ENCODE data around the gene SMTN.
"Not testable (repeated sequence)": the region's sequence is repeated elsewhere in the genome, so short reads cannot be mapped to it uniquely, and the experiment has no call there.

SMTN gene

DNA sequence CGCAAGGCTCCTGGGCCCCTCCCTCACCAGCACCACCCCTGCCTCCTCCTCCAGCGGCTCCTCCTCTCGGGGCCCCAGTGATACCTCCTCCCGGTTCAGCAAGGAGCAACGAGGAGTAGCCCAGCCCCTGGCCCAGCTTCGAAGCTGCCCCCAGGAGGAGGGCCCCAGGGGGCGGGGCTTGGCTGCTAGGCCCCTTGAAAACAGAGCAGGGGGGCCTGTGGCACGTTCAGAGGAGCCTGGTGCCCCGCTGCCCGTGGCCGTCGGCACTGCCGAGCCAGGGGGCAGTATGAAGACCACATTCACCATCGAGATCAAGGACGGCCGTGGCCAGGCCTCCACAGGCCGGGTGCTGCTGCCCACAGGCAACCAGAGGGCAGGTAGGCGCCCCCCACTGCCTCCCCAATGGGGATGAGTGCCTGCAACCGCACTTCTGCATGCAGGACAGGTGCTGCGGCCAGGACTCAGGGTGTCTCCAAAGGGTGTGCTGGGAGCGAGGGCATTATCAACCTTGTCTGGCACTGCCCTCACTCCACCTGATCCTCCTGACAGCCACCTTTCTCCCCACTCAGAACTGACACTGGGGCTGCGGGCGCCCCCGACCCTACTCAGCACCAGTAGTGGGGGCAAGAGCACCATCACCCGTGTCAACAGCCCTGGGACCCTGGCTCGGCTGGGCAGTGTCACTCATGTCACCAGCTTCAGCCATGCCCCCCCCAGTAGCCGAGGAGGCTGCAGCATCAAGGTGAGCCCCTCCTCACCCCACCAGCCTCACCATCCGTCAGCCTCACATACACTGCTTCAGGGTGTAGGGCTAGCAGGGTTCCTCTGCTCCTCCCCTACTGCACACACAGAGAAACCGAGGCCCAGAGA, 10.2 kb downstream of the SMTN start:
- DNase-seq: no peak

DNA sequence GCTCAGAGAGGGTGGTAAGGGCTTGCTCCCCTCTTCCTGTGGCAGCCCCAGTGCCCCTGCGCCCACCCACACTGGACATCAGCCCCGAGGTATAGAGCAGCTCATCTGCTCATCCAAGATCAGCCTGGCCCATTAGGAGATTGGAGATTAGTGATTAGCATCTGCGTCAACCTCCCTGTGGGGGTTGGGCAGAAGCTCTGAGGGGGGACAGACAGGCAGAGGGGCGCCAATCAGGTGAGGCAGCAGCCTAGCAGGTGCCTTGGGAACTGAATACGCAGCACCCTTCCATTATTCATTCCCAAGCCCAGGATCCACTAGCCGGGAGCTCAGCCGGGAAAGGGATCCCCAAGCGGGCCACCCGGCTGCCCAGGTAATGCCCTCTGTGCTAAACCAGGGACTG, 11.0 kb downstream of the SMTN start:
- DNase-seq: no peak

DNA sequence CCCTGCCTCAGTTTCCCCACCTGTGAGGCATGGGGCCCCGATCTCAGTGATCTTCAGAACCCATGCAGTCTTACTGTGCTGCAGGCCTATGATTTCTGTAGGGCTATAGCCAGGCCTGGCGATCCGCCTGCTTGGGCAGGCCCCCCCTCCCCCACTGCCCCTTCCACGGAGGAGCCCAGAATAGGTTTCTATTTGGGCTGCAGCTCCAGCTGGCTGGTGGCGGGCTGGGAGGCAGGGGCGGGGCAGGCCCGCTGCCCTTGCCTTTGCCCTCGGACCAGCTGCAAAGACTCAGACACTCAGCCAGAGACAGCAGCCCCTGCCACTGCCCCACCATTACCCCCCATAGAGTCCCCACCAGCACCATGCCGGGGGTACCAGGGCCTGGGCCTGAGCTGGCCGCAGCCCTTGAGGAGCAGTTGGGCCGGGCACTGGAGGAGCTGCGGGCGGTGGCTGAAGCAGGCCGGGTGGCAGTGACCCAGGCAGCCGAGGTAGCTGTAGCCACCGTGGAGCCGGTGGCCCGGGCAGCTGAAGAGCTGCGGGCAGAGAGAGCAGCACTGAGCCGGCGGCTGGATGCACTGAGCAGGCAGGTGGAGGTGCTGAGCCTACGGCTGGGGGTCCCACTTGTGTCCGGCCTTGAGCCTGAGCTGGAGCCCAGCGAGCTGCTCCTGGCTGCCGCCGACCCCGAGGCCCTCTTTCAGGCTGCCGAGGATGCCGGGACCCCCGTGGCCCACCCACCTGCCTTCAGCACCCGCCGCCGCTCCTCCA, 12.2 kb downstream of the SMTN start:
- no peak for DNase-seq

DNA sequence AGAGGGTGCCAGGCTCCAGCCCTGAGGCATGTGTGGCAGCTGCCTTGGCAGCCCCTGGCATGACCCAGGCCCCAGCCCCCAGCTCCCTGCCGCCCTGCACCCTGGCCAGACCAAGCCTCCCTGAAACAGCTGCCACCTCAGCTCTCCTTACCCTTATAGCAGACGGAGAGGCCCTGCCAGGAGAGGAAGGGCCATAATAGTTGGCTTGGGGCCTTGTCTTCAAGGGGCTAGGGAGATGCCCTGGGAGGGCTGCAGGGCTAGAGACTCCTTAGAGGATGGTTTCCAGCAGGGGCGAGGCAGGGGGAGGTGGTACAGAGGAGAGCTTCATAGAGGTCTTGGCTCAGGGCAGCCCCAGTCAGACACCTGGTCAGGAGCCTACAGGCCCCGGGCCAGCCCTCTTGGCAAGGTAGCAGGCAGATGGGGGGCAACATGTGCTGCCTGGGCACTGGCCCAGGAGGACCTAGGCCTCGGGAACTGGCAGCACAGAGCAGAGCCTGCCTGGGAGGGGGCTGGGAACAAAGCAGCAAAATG, 13.0 kb downstream of the SMTN start:
- no peak for DNase-seq

DNA sequence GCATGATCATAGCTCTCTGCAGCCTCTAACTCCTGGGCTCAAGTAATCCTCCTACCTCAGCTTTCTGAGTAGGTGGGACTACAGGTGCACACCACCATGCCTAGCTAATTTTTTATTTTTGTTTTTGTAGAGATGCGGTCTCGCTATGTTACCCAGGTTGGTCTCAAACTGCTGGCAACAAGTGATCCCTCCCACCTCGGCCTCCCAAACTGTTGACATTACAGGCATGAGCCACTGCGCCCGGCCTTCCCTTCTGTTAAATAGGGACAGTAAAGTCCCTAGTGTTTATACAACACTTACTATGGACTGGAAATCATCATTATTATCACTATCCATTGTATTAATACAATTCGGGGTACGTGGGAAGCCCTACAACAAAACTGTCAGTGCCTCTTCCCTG, 13.6 kb downstream of the SMTN start:
- no peak for DNase-seq

DNA sequence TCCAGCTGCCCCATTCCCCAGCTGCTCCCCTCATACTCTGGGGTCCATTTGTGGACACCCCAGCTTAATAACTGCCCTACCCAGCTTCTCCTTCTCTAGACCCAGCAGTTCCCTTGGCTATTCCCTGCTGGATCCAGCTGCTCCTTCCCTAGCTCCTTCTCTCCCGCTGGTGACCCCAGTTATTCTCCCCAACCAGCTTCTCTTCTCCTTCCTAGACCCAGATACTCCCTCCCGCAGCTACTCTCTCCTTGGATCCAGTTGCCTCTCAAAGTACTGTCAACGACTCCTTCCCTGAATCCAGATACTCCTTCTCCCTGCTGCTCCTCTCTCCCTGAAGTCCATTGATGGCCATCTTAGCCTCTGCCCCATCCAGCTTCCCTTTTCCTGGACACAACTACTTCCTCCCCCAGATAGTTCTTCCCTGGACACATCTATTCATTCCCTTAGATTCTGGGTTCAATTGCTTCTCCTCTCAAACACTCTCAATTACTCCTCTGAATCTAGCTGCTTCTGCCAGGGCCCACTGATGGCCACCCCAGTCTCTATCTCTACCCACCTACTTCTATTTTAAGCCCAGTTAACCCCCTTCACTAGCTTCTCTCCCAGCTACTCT, 14.6 kb downstream of the SMTN start:
- no peak for DNase-seq

DNA sequence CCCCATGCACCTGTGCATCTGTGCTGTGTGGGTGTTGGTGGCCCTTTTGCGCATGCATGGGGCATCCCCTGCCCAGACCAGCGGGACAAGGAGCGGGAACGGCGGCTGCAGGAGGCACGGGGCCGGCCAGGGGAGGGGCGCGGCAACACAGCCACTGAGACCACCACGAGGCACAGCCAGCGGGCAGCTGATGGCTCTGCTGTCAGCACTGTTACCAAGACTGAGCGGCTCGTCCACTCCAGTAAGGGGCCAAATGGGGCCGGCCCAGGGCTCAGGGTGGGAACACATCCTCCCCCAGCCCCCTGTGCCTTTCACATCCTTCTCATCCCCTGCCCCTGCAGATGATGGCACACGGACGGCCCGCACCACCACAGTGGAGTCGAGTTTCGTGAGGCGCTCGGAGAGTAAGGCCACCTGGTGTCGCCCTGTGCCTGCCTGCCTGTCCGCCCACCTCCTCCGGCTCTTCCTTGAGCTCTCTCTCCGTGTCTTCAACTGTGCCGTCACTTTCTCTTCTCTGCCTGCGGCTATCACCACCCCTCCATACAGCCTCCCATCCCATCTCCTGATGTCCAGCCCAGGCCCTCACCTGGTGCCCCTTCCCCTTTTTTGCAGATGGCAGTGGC, 15.7 kb downstream of the SMTN start:
- DNase-seq: no peak

DNA sequence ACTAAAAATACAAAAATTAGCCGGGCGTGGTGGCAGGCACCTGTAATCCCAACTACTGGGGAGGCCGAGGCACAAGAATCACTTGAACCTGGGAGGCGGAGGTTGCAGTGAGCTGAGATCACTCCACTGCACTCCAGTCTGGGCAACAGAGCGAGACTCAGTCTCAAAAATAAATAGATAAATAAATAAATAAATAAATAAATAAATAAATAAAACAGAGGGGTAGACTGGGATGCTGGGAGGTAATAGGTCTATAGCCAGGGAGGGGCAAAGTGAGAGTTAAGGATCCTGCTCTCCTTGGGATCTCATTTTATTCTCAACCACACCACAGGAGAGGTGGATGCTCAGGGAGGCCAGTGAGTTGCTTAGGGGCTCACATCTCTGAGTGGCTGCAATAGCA, 16.4 kb downstream of the SMTN start:
- not testable (repeated sequence) for DNase-seq

DNA sequence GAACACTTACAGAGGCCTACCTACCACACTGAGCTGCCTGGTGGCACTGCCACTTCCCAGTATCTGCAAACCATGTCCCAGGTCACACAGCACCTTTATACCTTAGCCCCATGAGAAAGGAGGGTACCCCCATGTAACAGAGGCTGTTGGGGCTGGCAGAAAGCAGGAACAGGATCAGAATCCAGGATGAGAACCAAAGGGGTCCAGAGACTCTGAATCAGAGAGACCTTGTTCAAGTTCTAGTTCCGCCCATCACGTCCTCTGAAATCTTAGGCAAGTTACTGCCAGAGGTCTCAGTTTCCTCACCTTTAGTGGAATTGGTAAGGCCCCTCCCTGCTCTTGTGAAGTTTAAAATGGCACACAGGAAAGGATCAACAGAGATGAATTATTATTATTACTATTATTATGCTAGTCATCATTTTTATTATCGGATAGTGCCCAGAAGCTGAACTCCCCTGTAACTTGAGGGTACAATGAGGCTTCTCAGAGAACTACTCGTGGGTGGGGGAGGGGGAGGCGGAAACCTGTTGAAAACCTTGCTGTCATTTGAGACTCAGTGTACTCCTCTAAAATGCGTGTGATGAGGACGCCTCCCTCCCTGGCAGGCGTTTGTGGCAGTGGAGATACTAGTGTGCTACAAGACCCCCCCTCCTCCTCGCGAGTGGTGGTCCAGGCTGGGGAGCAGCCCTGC, 17.0 kb downstream of the SMTN start:
- no peak for DNase-seq

DNA sequence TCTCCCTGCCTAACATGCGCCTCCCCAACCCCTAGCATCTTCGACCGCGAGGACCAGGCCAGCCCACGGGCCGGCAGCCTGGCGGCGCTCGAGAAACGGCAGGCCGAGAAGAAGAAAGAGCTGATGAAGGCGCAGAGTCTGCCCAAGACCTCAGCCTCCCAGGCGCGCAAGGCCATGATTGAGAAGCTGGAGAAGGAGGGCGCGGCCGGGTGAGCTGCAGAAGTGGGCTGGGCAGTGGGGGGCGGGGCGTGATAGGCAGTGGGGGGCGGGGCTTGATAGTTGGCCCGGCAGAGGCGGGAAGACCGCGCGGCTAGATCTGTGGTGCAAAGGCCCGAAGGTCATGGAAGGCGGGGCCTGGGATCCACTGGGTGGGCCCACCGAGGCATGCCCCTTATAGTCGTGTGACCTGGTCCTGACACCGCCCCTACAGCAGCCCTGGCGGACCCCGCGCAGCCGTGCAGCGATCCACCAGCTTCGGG, 17.6 kb downstream of the SMTN start:
- DNase-seq: no peak

DNA sequence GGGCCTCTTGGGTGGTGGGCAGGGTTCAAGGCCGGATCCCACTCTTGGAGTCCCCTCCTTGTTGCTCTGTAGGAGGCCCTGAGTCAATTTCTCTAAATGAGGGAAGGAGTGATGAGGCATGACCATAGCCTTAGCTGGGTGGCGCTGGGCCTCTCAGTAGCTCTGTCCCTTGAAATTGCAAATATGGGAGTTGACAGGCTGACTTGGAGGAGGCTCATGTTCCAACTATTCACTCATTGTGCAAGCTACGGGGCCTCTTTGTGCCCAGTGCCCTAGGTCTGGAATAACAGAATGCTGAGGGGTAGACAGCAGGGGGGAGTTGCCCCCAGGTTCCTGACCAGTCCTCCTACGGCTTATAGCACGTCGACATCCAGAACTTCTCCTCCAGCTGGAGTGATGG, 18.3 kb downstream of the SMTN start:
- DNase-seq: no peak

DNA sequence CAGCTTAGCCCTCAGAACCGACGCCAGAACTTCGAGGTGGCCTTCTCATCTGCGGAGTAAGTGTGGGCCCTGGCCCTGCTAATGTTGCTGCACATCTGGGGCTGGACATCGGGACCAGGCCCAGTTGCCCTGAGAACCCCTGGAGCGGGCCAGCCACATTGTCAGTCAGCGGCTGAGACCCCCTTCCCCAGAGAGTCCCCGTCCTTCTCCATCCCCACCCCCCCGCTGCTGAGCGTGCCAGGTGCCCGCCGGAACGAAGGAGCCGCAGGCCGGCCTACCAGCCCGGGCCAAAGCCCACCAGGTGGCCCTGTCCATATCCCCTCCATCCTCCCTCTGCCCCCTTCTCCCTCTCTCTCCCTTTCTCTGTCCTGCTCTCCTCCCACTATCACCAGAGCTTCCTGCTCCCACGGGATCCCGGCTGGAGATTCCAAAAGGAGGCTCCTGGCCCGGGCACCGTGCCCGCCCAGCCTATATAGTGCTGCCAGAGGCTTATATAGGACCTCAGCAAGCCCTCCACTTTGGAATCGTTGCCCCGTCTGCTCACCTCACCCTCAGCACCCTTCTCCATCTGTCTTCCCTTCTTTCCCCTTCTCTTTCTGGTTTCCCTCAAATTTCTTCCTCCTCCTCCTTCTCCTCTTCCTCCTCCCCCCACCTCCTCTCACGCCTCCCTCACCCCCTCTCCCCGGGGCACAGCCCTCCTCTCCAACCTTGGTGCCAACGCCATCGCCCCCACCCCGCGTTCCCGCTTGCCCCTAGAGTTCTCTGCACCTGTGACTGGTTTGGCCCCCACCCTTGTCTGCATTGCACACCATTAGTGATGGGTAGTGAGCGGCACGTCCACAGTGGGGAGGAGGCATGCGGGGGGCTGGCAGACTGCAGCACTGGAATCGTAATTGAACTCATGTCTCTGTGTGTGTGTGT, 19.0 kb downstream of the SMTN start:
- DNase-seq: no peak

DNA sequence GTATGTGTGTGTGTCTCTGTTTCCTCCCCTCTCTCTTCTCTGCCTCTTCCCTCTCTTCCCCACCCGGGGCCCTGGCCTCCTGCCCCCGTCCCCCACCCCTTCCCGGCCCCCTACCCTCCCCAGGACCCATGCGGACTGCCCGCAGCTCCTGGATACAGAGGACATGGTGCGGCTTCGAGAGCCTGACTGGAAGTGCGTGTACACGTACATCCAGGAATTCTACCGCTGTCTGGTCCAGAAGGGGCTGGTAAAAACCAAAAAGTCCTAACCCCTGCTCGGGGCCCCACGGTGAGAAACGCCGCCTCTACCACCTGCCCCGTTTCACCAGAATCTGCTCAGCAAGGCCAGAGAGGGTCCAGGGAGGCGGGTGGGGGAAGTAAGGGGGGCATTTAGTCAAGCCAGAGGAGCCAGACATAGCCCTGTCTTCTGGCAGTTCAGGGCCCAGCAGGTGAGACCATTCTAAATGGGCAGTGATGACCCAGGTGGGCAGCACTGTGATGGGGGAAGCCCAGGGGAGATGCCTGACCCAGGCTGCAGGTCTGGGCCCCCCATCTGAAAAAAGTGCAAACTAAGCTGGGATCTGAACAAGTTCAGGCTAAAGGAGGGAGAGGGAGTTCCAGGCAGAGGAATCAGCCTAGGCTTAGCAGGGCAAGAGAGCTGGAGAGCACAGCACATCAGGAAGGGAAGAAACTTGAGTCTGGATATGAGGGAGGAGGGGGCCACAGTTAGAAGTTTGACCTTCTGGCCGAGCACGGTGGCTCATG, 19.8 kb downstream of the SMTN start:
- no peak for DNase-seq

DNA sequence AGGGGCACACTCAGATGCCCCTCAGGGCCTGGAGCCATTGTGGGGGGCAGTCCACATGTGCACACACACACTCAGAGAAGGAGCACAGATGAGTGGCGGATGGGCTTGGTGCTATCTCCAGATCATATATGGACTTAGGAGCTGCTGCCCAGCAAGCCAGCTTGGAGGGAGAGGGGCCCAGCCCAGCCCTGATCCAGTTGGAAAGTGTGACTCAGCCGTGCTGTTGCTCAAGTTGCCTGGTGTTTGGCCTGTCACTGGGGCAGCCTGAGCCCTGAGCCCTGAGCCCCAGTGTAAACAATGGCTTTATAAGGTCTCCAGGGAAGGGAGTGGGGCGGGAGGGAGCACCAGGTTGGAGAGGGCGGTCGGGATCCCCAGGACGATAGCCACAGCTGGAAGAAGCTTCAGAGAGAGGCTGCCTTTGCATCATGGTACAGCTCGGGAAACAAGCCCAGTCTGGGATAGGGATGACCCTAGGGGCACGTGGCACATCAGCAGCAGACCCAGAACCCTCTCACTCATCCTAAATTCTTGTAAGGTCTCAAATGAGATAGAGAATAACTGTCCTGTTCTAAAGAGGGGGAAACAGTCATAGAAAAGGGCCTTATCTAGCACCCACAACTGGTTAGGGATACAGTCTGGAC, 21.4 kb downstream of the SMTN start:
- no peak for DNase-seq

DNA sequence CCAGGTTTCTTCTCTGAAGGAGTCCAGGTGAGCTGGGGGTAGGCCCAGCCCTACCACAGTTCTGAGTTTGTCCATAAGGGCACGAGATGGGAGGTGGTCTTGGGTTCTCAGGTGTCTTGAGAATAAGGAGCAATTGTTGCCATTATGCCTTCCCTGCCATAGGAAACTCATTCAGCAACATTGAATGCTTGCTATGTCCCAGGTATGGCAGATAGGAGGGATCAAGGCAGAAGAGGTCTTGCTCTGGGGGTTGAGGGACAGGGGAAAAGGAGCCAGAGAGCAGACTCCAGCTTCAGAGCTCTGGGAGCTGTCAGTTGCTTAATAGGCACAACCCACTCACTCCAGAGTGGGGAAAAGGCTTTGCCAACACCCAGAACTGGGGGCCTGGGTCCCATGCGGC, 22.0 kb downstream of the SMTN start:
- no peak for DNase-seq

DNA sequence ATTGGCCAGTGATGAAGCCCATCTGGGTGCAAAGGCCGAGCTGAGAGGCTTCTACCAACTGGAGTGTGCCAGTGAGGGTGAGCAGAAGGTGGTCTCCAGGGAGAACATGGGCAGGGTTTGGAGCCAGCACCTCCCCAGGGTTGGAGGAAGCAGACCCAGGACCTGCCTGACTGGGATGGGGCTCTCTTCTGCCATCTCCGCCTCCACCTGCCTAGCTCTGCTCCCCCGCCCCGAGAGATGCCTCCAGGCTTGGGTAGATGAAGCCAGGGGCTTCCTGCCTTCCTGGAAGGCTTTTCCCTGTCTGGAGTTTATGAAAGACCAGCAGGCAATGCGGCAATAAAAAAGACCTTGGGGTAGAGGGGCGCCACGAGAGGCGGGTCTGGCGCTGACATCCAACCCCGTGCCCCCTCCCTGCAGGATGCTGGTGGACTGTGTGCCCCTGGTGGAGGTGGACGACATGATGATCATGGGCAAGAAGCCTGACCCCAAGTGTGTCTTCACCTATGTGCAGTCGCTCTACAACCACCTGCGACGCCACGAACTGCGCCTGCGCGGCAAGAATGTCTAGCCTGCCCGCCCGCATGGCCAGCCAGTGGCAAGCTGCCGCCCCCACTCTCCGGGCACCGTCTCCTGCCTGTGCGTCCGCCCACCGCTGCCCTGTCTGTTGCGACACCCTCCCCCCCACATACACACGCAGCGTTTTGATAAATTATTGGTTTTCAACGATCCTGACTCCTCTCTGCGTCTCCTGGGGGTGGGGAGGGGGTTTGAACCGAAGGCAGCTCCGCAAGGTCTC, 23.0 kb downstream of the SMTN start:
- DNase-seq: no peak

DNA sequence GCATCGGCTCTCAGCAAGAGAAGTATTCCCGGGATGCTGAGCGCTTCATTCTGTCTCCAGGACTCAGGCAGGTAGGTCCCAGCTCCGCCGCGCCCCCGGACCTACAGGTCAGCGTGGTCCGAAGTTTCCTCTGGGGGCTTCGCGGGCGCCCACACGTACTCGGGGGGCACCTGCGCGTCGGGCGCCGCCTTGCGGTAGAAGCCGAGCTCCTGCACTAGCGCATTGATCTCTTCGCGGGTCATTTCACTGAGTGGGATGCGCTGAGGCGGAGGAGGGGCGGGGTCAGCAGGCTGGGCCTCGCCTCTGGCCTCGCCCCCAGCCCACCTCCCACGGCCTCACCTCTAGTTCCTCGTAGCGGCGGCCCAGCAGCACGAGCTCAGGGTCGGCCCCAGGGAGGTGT, 23.8 kb downstream of the SMTN start:
- DNase-seq: peak in 1 of 2 donors; percentile 32

DNA sequence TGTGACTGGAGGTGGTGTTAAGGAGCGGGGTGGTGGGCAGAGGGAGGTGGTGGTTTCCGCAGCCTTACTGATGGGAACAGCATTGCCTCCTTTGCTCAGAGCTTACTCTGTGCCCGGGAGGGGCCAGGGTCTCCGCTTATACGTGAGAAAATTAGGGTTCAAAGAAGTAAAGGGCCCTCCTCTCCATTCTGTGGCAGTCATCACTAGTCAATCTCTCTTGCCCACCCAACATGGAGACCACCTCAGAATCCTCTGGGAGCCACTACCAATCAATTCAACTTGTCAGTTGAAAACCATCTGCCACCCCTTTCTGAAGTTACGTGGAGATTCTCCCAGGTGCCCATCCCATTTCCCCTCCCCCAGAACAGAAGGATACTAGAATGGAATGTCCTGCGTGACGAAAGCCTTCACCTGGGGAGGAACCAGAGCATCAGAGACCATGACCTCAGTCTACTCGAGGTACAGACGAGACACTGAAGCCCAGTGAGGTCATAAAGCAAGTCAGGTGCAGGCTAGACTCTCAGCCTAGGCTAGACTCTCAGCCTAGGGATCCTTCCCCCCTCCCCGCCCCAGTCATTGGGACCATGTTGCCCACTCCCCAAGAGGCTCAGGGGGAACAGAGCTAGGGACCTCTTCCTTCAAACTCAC, 24.3 kb downstream of the SMTN start:
- DNase-seq: no peak

All from CD4-positive, alpha-beta T cell treated with Interferon alpha-2 for 1 hour (primary cell).